GM23338 (cell line): Measurements from ENCODE around the gene ESYT1. TPM values are rescaled to one million over a fixed set of nuclear protein-coding genes. Genes with fewer than 3 reads are reported as not detected.

Experiments used
- ATAC-seq: fragments of 200-7000 bp; cut with Tn5 transposase; 3 replicates; pipeline ENCODE4 v1.9.1; 2020
- DNase-seq: peaks from one replicate; pipeline ENCODE4 v3.0.0-alpha.2; 2015; ENCODE audit warnings: low spot score
- H2AFZ ChIP-seq: fragments of 200-600 bp; sonication (generic); 2 replicates; pipeline ENCODE4 v1.8.0; 2016; ENCODE audit warnings: antibody characterized with exemption, mild to moderate bottlenecking, moderate library complexity
- H3F3A ChIP-seq: fragments of 200-600 bp; sonication (generic); replicated peaks from 2 replicates; pipeline ENCODE4 v1.8.0; 2017; ENCODE audit warnings: antibody characterized with exemption, mixed run types, low read depth
- H3K27ac ChIP-seq: fragments of 200-600 bp; sonication (generic); 2 replicates; pipeline ENCODE4 v1.6.1; 2016; ENCODE audit warnings: low read depth
- H3K27me3 ChIP-seq: fragments of 200-600 bp; sonication (generic); 2 replicates; pipeline ENCODE4 v1.8.0; 2016; ENCODE audit warnings: mild to moderate bottlenecking, mixed run types, moderate library complexity; ENCODE audit not compliant: insufficient read depth
- H3K36me3 ChIP-seq: fragments of 200-600 bp; sonication (generic); 2 replicates; pipeline ENCODE4 v1.8.0; 2016; ENCODE audit warnings: mild to moderate bottlenecking; ENCODE audit not compliant: insufficient read depth
- H3K4me1 ChIP-seq: fragments of 200-600 bp; sonication (generic); 2 replicates; pipeline ENCODE4 v1.8.0; 2016; ENCODE audit warnings: mild to moderate bottlenecking, moderate library complexity; ENCODE audit not compliant: insufficient read depth
- H3K4me2 ChIP-seq: fragments of 200-600 bp; sonication (generic); 2 replicates; pipeline ENCODE4 v1.7.1; 2017; ENCODE audit warnings: mixed run types
- H3K4me3 ChIP-seq: fragments of 200-600 bp; sonication (generic); 2 replicates; pipeline ENCODE4 v1.6.1; 2016; ENCODE audit warnings: mixed run types
- H3K79me2 ChIP-seq: fragments of 200-600 bp; sonication (generic); replicated peaks from 2 replicates; pipeline ENCODE4 v1.8.0; 2017; ENCODE audit warnings: mild to moderate bottlenecking; ENCODE audit not compliant: insufficient read depth
- H3K9me2 ChIP-seq: fragments of 200-600 bp; sonication (generic); 2 replicates; pipeline ENCODE4 v1.8.0; 2017; ENCODE audit not compliant: insufficient read depth
- H4K20me1 ChIP-seq: fragments of 200-600 bp; sonication (generic); replicated peaks from 2 replicates; pipeline ENCODE4 v1.8.0; 2017; ENCODE audit warnings: mild to moderate bottlenecking; ENCODE audit not compliant: insufficient read depth
- H3K27ac Mint-ChIP-seq: 2 replicates; pipeline ENCODE4 v1.8.0; 2020; ENCODE audit warnings: inconsistent platforms, mild to moderate bottlenecking, moderate library complexity, mixed read lengths
- H3K27me3 Mint-ChIP-seq: 3 replicates; pipeline ENCODE4 v1.8.0; 2022; ENCODE audit warnings: low read depth, mild to moderate bottlenecking, moderate library complexity, mixed read lengths, inconsistent platforms; ENCODE audit not compliant: insufficient read depth, poor library complexity
- H3K36me3 Mint-ChIP-seq: 3 replicates; pipeline ENCODE4 v1.8.0; 2021; ENCODE audit warnings: low read depth, mild to moderate bottlenecking, inconsistent platforms, moderate library complexity, mixed read lengths
- H3K4me1 Mint-ChIP-seq: 3 replicates; pipeline ENCODE4 v1.8.0; 2020; ENCODE audit warnings: mild to moderate bottlenecking, inconsistent platforms, mixed read lengths
- H3K4me3 Mint-ChIP-seq: 3 replicates; pipeline ENCODE4 v1.8.0; 2021; ENCODE audit warnings: moderate library complexity, mild to moderate bottlenecking, inconsistent platforms, mixed read lengths
- H3K9me3 Mint-ChIP-seq: 3 replicates; pipeline ENCODE4 v1.8.0; 2020; ENCODE audit warnings: moderate library complexity, mild to moderate bottlenecking, inconsistent platforms, mixed read lengths
- CREB1 ChIP-seq: fragments of 250-450 bp; sonication (Bioruptor Pico); IDR thresholded peaks from 2 replicates; pipeline ENCODE4 v1.5.0; 2020; ENCODE audit warnings: low read depth, mild to moderate bottlenecking, moderate library complexity
- EZH2phosphoT487 ChIP-seq: fragments of 200-600 bp; sonication (generic); IDR thresholded peaks from one replicate; pipeline ENCODE4 v1.8.1; 2018; ENCODE audit warnings: antibody characterized with exemption; ENCODE audit not compliant: unreplicated experiment
- JUNB ChIP-seq: IDR thresholded peaks from one replicate; pipeline ENCODE4 v1.6.1; 2016; ENCODE audit warnings: antibody characterized with exemption; ENCODE audit not compliant: unreplicated experiment
- NANOG ChIP-seq: IDR thresholded peaks from 2 replicates; pipeline ENCODE4 v1.6.1; 2016; ENCODE audit warnings: antibody characterized with exemption, borderline replicate concordance
- REST ChIP-seq: IDR thresholded peaks from one replicate; pipeline ENCODE4 v1.6.1; 2018; ENCODE audit warnings: antibody characterized with exemption; ENCODE audit not compliant: unreplicated experiment
- STAT1 ChIP-seq: IDR thresholded peaks from one replicate; pipeline ENCODE4 v1.6.1; 2016; ENCODE audit warnings: antibody characterized with exemption; ENCODE audit not compliant: unreplicated experiment
- ZNF114 ChIP-seq: fragments of 250-450 bp; sonication (Bioruptor Pico); IDR thresholded peaks from 2 replicates; pipeline ENCODE4 v1.5.0; 2020; ENCODE audit warnings: mild to moderate bottlenecking, moderate library complexity
- ZNF331 ChIP-seq: fragments of 250-450 bp; sonication (Bioruptor Pico); IDR thresholded peaks from 2 replicates; pipeline ENCODE4 v1.5.0; 2020; ENCODE audit warnings: low read depth, mild to moderate bottlenecking, moderate library complexity
- polyA plus RNA-seq: library from polyadenylated mRNA; unstranded; fragments of >200 nt; fragmentation: Nextera tagmentation; extraction: Ambion mirVana; gene quantifications from 2 replicates; pipeline ENCODE4 v1.2.1, GENCODE V29; 2016
- total RNA-seq: library from RNA; depleted of rRNA; stranded (reverse); fragments of >200 nt; shearing (Covaris generic); gene quantifications from 2 replicates; pipeline ENCODE4 v1.2.3, GENCODE V29; 2014
- TF ChIP-seq, protein P1 (sequence below), 2 experiments: fragments of 200-600 bp in 1 of 2; sonication (generic) in 1 of 2; conservative IDR thresholded peaks; 2 replicates each; pipeline versions ENCODE4 v1.5.1 to v1.6.1; 2016 to 2017; ENCODE audit warnings: antibody characterized with exemption in 2 of 2, low read depth in 2 of 2, mild to moderate bottlenecking in 2 of 2, moderate library complexity in 1 of 2

ESYT1 gene
- total and polyA plus RNA-seq, 2 experiments from 2014 or later = 23.3 to 142 TPM

GRCh38 chr12:56086096-56086495 is 42.0 kb upstream of the ESYT1 start:
- peaks cover 21% of the 10 kb centered on the region for H4K20me1 ChIP-seq
- H3K4me3 ChIP-seq = no peak overlapping the region
- H3K27ac Mint-ChIP-seq = no peak overlapping the region
- no peaks in the 10 kb centered on the region for H3K9me2 ChIP-seq
- ATAC-seq = no peak
- no peak overlapping the region for H3K4me2 ChIP-seq
- peaks cover 73% of the 10 kb centered on the region for H3K36me3 Mint-ChIP-seq
- peaks cover 28% of the 10 kb centered on the region for H3K4me1 Mint-ChIP-seq
- H3K27ac ChIP-seq = no peak overlapping the region
- no peak overlapping the region for H2AFZ ChIP-seq
- no peaks in the 10 kb centered on the region for H3K9me3 Mint-ChIP-seq
- peak; percentile 12 for DNase-seq
- H3F3A ChIP-seq = peaks cover 19% of the 10 kb centered on the region; the same call in 1 of the 2 replicates
- H3K36me3 ChIP-seq = peaks cover 28% of the 10 kb centered on the region; the same call in 1 of the 2 replicates
- peaks cover 5% of the 10 kb centered on the region for H3K27me3 Mint-ChIP-seq
- H3K4me3 Mint-ChIP-seq = no peak overlapping the region
- H3K27me3 ChIP-seq = no peaks in the 10 kb centered on the region
- TF ChIP-seq, protein P1, sequence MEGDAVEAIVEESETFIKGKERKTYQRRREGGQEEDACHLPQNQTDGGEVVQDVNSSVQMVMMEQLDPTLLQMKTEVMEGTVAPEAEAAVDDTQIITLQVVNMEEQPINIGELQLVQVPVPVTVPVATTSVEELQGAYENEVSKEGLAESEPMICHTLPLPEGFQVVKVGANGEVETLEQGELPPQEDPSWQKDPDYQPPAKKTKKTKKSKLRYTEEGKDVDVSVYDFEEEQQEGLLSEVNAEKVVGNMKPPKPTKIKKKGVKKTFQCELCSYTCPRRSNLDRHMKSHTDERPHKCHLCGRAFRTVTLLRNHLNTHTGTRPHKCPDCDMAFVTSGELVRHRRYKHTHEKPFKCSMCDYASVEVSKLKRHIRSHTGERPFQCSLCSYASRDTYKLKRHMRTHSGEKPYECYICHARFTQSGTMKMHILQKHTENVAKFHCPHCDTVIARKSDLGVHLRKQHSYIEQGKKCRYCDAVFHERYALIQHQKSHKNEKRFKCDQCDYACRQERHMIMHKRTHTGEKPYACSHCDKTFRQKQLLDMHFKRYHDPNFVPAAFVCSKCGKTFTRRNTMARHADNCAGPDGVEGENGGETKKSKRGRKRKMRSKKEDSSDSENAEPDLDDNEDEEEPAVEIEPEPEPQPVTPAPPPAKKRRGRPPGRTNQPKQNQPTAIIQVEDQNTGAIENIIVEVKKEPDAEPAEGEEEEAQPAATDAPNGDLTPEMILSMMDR (conservative IDR thresholded peaks at IDR 0.05; ENCODE audit: low read depth in 2 of 2) = no peak
- no peak for TF ChIP-seq NANOG
- no peak for TF ChIP-seq REST
- TF ChIP-seq EZH2phosphoT487 = no peak
- no peak for TF ChIP-seq ZNF114 (CRISPR knock-in tag)
- no peak for TF ChIP-seq STAT1
- TF ChIP-seq ZNF331 (CRISPR knock-in tag) = no peak
- no peak for TF ChIP-seq CREB1 (CRISPR knock-in tag)
- H3K4me1 ChIP-seq = peaks cover 20% of the 10 kb centered on the region
- peaks cover 27% of the 10 kb centered on the region for H3K79me2 ChIP-seq

DNA sequence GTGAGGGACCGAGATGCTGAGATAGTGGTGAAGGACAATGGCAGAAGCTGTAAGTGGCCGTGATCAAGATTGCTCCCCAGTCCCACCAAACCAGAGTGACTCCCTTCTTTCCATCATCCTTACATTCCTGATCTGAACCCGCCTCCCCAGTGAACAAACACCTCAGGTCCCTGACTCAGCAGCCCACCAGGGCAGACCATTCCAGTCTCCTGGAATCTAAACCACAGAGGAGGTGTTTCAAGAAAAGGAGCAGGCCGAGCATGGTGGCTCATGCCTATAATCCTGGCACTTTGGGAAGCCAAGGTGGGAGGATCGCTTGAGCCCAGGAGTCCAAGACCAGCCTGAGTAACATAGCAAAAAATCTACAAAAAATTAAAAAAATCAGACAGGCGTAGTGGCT is 41.5 kb upstream of the ESYT1 start:
- Mint-ChIP-seq H3K4me1 (peaks cover 23% of the 10 kb centered on the region), H3K4me3 (no peak overlapping the region), H3K36me3 (peaks cover 77% of the 10 kb centered on the region), H3K9me3 (no peaks in the 10 kb centered on the region), H3K27ac (no peak overlapping the region), H3K27me3 (peaks cover 5% of the 10 kb centered on the region)
- Histone ChIP-seq H3F3A (peaks cover 19% of the 10 kb centered on the region; the same call in 1 of the 2 replicates), H3K79me2 (peaks cover 22% of the 10 kb centered on the region), H3K27ac (no peak overlapping the region), H3K36me3 (peaks cover 32% of the 10 kb centered on the region), H3K4me2 (no peak overlapping the region), H3K9me2 (no peaks in the 10 kb centered on the region), H3K4me3 (no peak overlapping the region), H3K27me3 (no peaks in the 10 kb centered on the region), H4K20me1 (peaks cover 21% of the 10 kb centered on the region), H3K4me1 (peaks cover 14% of the 10 kb centered on the region), H2AFZ (no peak overlapping the region)
- ATAC-seq (no peak), DNase-seq (no peak)
- TF ChIP-seq REST (no peak), JUNB (no peak), CREB1 (CRISPR knock-in tag) (no peak), ZNF331 (CRISPR knock-in tag) (no peak)
